ENCODE measurements around the gene ABCB8. TPM values are rescaled to one million over a fixed set of nuclear protein-coding genes. Genes with fewer than 3 reads are reported as not detected.
A peak's percentile ranks its signal among the peaks of the same experiment; 100 is the strongest.

The ABCB8 gene
- total and polyA plus RNA-seq, 12 donors: 16.7 to 42.2 (median 24.6) TPM

- peaks cover 0 to 36% (median 16%) of the 10 kb centered on the region in 9 donors for H3K36me3 ChIP-seq
- no peaks in the 10 kb centered on the region for H3K9me3 ChIP-seq
- DNase-seq: no peak
- ATAC-seq: no peak
- peaks cover 37 to 65% (median 56%) of the 10 kb centered on the region in 9 donors for H3K4me1 ChIP-seq
- TF ChIP-seq CTCF (IDR thresholded peaks at IDR 0.05): no peak
- intact Hi-C loops (cut with DNase I): loop anchor here in 1 of 10 donors (2.0 kb wide), 1 partner anchor 17 kb away; no protein-coding TSS in a partner anchor
- H3K4me3 ChIP-seq: peak overlapping the region in 9 of 10 donors; percentile 78 to 98 (median 95)
- H3K27ac ChIP-seq: peak overlapping the region in 7 of 10 donors; percentile 92 to 98 (median 97)
- no peaks in the 10 kb centered on the region for H3K27me3 ChIP-seq
- WGBS, 2 donors: 71 to 76% methylated on average over 27 of the region's 27 CpGs
These were observed 51.1 kb downstream of the ABCB8 start for GRCh38 chr7:151079199-151079910.

- WGBS, 2 donors: 0% methylated on average over 30 to 31 of the region's 31 CpGs
- no peak for TF ChIP-seq CTCF (IDR thresholded peaks at IDR 0.05)
- H3K4me1 ChIP-seq: peaks cover 37 to 66% (median 57%) of the 10 kb centered on the region in 9 donors
- H3K27me3 ChIP-seq: no peaks in the 10 kb centered on the region
- ATAC-seq (peak; percentile 0 to 8 (median 2)), DNase-seq (no peak)
- H3K9me3 ChIP-seq: no peaks in the 10 kb centered on the region
- peak overlapping the region; percentile 45 to 98 (median 92) for H3K4me3 ChIP-seq
- H3K27ac ChIP-seq: peak overlapping the region; percentile 86 to 98 (median 96)
- intact Hi-C loops (cut with DNase I): loop anchor here in 5 of 10 donors (2.0 kb wide), 1 partner anchor 21 kb away; the partner anchor contains the start of gene SLC4A2 (in 5 of the 5)
- H3K36me3 ChIP-seq: peaks cover 0 to 28% (median 11%) of the 10 kb centered on the region in 9 donors
These were observed 51.8 kb downstream of the ABCB8 start for GRCh38 chr7:151080067-151080521.

- ATAC-seq: peak; percentile 80 to 91 (median 86)
- no peak for TF ChIP-seq CTCF (IDR thresholded peaks at IDR 0.05)
- Histone ChIP-seq H3K36me3 (peaks cover 0 to 23% (median 5%) of the 10 kb centered on the region in 9 donors), H3K9me3 (no peaks in the 10 kb centered on the region), H3K27ac (peak within 1 kb of the TSS; percentile 86 to 98 (median 96)), H3K4me1 (peaks cover 37 to 72% (median 62%) of the 10 kb centered on the region in 9 donors), H3K27me3 (no peaks in the 10 kb centered on the region), H3K4me3 (peak within 1 kb of the TSS; percentile 45 to 98 (median 92))
- peak; percentile 90 to 91 for DNase-seq
- WGBS, 2 donors: 1% methylated on average over 57 to 66 of the region's 66 CpGs
- intact Hi-C loops (cut with DNase I): loop anchor here in 6 of 10 donors (1.0 to 2.0 kb wide), 2 partner anchors 21 to 22 kb away; partner anchors contain the start of gene SLC4A2 (in 6 of the 6)
These were observed 52.4 kb downstream of the ABCB8 start, which contains the start of gene FASTK for GRCh38 chr7:151080522-151081169. Gene FASTK, minus strand, starts transcription at chr7:151080809. Its CDS starts 43 bp downstream, at chr7:151080766.
